IPS-15b (cell line): ENCODE results near the gene TRIP12.

Experiments used
- H3K27me3 ChIP-seq: one replicate; pipeline ENCODE4 v1.6.1; 2013; ENCODE audit warnings: low read length; ENCODE audit not compliant: control insufficient read depth, insufficient read depth
- H3K36me3 ChIP-seq: one replicate; pipeline ENCODE4 v1.6.1; 2013; ENCODE audit warnings: low read length; ENCODE audit not compliant: control insufficient read depth, insufficient read depth
- H3K4me1 ChIP-seq: one replicate; pipeline ENCODE4 v1.6.1; 2013; ENCODE audit warnings: mild to moderate bottlenecking, low read length; ENCODE audit not compliant: control insufficient read depth, insufficient read depth
- H3K4me3 ChIP-seq: one replicate; pipeline ENCODE4 v1.5.1; 2013; ENCODE audit warnings: low read depth, low read length
- H3K9ac ChIP-seq: one replicate; pipeline ENCODE4 v1.6.1; 2013; ENCODE audit warnings: low read depth, mild to moderate bottlenecking, low read length
- H3K9me3 ChIP-seq: one replicate; pipeline ENCODE4 v1.6.1; 2013; ENCODE audit warnings: mild to moderate bottlenecking, low read length; ENCODE audit not compliant: control insufficient read depth, insufficient read depth

The TRIP12 gene

DNA sequence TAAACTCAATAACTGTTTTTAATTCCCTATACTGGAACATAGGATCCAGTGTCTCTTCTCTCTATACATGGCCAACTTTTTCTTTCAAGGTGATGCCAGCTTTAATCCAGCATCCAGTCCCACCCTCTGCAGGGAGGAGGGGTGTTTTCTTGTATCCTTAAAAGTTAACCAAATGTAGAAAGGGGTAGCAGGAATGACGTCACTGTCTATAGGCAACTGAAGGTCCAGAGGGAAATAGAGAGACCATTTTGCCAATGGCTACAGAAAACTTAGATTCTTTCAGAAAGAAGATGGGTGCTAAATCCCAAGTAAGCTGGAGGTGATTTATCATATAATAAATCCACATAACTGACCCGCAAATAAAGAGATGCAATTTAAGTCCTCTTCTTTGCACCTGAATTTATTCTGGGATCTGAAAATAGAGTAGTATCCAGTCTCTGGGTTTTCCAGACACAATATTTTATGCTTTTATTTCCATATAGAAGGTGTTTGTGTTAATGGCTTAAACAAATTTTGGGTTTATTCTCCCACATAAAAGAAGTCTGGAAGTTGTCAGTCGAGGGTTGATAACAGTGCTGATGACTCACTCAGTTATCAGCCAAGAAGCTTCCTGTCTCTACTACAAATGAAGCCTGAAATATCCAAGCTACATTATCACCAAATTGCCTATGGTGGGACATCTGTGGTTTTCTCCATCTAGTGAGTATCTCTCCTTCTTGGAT, 201.7 kb downstream of the TRIP12 start:
- no peaks in the 10 kb centered on the region for H3K36me3 ChIP-seq
- no peak overlapping the region for H3K9ac ChIP-seq

DNA sequence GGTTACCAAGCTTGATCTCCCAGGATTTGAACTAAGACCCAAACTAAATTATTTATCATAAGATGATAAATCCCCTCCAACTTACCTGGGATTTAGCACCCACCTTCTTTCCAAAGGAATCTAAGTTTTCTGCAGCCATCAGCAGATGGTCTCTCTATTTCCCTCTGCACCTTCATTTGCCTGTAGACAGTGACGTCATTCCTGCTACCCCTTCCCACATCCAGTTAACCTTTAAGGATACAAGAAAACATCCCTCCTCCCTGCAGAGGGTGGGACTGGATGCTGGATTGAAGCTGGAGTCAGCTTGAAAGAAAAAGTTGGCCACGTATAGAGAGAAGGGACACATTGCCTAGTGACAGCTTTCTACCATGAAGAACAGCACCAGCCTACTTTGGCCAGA, 203.8 kb downstream of the TRIP12 start:
- peaks cover 23% of the 10 kb centered on the region for H3K27me3 ChIP-seq

More for the DNA sequence above, 201.7 kb downstream of the TRIP12 start:
- Histone ChIP-seq H3K9me3 (no peaks in the 10 kb centered on the region), H3K4me1 (peaks cover 4% of the 10 kb centered on the region), H3K27me3 (peaks cover 16% of the 10 kb centered on the region), H3K4me3 (no peak overlapping the region)

DNA sequence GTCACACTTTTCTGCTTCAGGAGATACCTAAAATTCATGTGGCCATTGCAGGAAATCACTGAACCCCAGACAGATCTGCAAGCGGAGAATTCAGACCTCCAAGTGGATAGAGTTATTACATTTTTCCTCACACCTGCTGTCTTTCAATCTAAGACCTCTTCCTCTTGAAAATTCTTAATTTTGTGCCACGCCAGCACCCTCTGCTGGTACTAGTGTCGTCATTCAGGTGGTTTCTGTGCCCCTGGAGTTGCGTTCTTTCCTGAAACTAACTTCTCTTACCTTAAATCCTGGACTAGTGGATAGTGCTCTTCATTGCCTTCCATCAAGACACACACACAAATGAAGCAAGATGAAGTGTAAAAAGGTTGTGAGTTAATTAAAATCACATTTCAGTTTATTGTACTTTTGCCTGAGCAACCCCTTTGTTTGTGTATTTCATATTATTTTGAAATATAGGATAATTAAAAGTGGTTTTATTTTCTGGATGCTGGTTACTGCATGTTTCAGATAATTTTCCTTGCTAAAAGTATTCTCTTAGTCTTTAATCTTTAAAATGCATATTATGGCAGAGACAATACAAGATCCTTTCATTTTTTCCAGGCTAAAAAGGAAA, 205.8 kb downstream of the TRIP12 start:
- peaks cover 4% of the 10 kb centered on the region for H3K4me1 ChIP-seq
- H3K9ac ChIP-seq, result no peak overlapping the region
- H3K27me3 ChIP-seq, result peaks cover 44% of the 10 kb centered on the region
- H3K4me3 ChIP-seq, result no peak overlapping the region
- no peaks in the 10 kb centered on the region for H3K9me3 ChIP-seq
- H3K36me3 ChIP-seq, result no peaks in the 10 kb centered on the region

More for the DNA sequence above, 203.8 kb downstream of the TRIP12 start:
- no peaks in the 10 kb centered on the region for H3K36me3 ChIP-seq
- H3K9me3 ChIP-seq, result no peaks in the 10 kb centered on the region
- H3K4me3 ChIP-seq, result no peak overlapping the region
- no peak overlapping the region for H3K9ac ChIP-seq
- peaks cover 4% of the 10 kb centered on the region for H3K4me1 ChIP-seq

DNA sequence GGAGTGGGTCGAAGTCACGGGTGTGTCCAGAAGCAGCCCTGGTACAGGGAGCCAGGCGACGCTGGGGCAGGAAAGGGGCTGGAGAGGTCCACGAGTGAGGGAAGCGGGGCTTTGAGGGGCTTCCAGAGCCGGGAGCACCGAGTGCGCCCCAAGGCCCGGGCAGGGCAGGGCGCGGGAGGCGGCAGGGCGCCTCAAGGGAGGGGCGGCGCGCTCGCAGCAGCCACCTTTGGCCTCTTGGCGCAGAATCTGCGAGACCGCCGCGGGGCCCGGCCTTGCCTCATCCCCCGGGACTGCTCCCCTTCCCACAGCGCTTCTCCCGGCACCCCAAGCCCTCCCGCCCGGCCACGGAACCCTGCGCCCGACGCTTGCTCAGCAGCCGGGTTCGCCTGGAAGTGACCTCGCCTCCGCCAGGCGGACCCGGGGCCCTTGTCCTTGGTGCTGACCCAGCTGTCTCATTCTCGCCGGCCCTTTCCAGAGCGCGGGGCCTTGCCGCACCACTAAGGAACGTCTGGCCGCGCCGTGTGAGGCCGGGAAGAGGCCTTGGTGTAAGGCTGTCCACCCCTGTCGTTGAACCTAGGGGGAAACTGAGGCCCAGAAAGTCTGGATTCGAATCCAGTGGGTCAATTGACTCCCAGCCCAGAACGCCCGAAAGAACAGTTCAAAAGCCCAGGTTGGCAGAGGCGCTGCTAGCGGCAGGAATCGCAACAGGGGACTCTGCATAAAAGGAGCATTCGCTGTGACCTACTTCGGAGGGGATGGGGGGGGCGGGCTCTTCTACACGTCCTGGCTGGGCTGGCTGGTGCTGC, 206.9 kb downstream of the TRIP12 start:
- Histone ChIP-seq H3K36me3 (no peaks in the 10 kb centered on the region), H3K4me1 (peaks cover 4% of the 10 kb centered on the region), H3K4me3 (peak overlapping the region; percentile 67), H3K9ac (no peak overlapping the region), H3K9me3 (no peaks in the 10 kb centered on the region), H3K27me3 (peaks cover 49% of the 10 kb centered on the region)

DNA sequence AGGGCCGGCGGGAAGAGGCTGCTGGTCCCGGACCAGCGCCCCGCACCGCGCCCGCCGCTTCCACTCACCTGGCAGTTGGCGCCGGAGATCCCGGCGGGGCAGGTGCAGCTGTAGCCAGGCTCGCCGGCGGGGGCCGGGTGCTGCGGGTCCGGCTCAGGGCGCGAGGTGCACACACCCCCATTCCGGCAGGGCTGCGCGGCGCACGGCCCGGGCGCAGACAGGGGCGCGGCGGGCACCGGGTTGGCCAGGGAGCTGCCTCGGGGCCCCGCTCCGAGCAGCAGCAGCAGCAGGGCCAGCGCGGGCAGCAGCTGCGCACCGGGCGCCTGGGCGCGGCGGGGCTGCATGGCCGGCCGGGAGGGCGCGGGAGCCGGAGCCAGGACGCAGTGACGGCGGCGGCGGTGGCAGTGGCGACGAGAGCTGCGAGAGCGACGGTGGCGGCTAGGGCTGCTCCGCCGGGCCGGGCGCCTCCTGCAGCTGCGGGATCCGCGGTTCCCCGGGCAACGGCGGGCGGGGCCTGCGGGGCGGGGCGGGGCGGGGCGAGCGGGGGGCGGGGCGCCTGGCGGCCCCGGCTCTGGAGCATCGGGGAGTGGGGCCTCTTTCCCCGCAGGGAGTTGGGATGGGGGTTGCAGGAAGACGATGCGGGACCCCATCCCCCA, 207.6 kb downstream of the TRIP12 start, which contains the start of gene DNER:
Gene DNER (minus strand): TSS at position 476 of the 656 bp plus-strand sequence. CDS start 132 bp downstream, at position 344.
- Histone ChIP-seq H3K27me3 (peaks cover 49% of the 10 kb centered on the region), H3K4me3 (peak within 1 kb of the TSS; percentile 69), H3K9ac (no peak within 1 kb of the TSS), H3K36me3 (no peaks in the 10 kb centered on the region), H3K9me3 (no peaks in the 10 kb centered on the region), H3K4me1 (peaks cover 4% of the 10 kb centered on the region)
